PC-3 (cell line): Measurements from ENCODE around the gene PBXIP1. TPM values are rescaled to one million over a fixed set of nuclear protein-coding genes. Genes with fewer than 3 reads are reported as not detected.
A peak's percentile ranks its signal among the peaks of the same experiment; 100 is the strongest.

Experiments
- ATAC-seq: fragments of 200-7000 bp; cut with Tn5 transposase; 2 replicates; pipeline ENCODE4 v1.9.1; 2020; ENCODE audit warnings: mild to moderate bottlenecking, moderate library complexity
- BruUV-seq: library from RNA; stranded (reverse); fragments of 400-500 nt; replicated peaks from 2 replicates; lab custom pipeline; 2021; lab: Mats Ljungman, UMichigan
- CTCF ChIA-PET: fragments of 300-600 bp; sonication (Branson Sonifier 250); formaldehyde crosslinking; loops from one replicate; lab custom pipeline; 2022; ENCODE audit warnings: antibody characterized with exemption; lab: Charles Lee
- POLR2A ChIA-PET: fragments of 300-600 bp; sonication (Branson Sonifier 250); formaldehyde crosslinking; loops from one replicate; lab custom pipeline; 2022; ENCODE audit warnings: antibody characterized with exemption; ENCODE audit not compliant: unreplicated experiment; lab: Charles Lee
- DNase-seq: peaks from one replicate; pipeline ENCODE4 v3.0.0-alpha.2; 2015
- H2AFZ ChIP-seq: fragments of 300-600 bp; sonication (generic); 2 replicates; pipeline ENCODE4 v1.6.0; 2016; ENCODE audit warnings: antibody characterized with exemption, low read length
- H3F3A ChIP-seq: fragments of 300-600 bp; sonication (generic); one replicate; pipeline ENCODE4 v1.6.0; 2017; ENCODE audit warnings: antibody characterized with exemption, low read length, control low read depth, mild to moderate bottlenecking; ENCODE audit not compliant: unreplicated experiment
- H3K27ac ChIP-seq: fragments of 300-600 bp; sonication (generic); 2 replicates; pipeline ENCODE4 v1.5.1; 2016; ENCODE audit warnings: mild to moderate bottlenecking, low read length
- H3K27me3 ChIP-seq: fragments of 300-600 bp; sonication (generic); 2 replicates; pipeline ENCODE4 v1.6.1; 2016; ENCODE audit warnings: low read length, mixed read lengths
- H3K36me3 ChIP-seq: fragments of 300-600 bp; sonication (generic); 2 replicates; pipeline ENCODE4 v1.6.1; 2016; ENCODE audit warnings: low read depth, mixed run types, low read length, mixed read lengths
- H3K4me1 ChIP-seq: fragments of 300-600 bp; sonication (generic); 2 replicates; pipeline ENCODE4 v1.5.1; 2016; ENCODE audit warnings: low read length; ENCODE audit not compliant: insufficient read depth
- H3K4me2 ChIP-seq: fragments of 300-600 bp; sonication (generic); 2 replicates; pipeline ENCODE4 v1.6.0; 2016; ENCODE audit warnings: low read length
- H3K4me3 ChIP-seq: fragments of 300-600 bp; sonication (generic); 2 replicates; pipeline ENCODE4 v1.5.1; 2016; ENCODE audit warnings: mild to moderate bottlenecking, low read length, mixed read lengths
- H3K79me2 ChIP-seq: fragments of 300-600 bp; sonication (generic); 2 replicates; pipeline ENCODE4 v1.6.1; 2017; ENCODE audit warnings: low read length, mixed read lengths
- H3K9ac ChIP-seq: fragments of 300-600 bp; sonication (generic); 2 replicates; pipeline ENCODE4 v1.6.0; 2016; ENCODE audit warnings: mild to moderate bottlenecking, low read length
- H3K9me2 ChIP-seq: fragments of 300-600 bp; sonication (generic); replicated peaks from 2 replicates; pipeline ENCODE4 v1.6.1; 2016; ENCODE audit warnings: mixed run types, low read length, mixed read lengths
- H3K9me3 ChIP-seq: fragments of 300-600 bp; sonication (generic); 2 replicates; pipeline ENCODE4 v1.6.1; 2016; ENCODE audit warnings: low read length, mixed read lengths
- H4K20me1 ChIP-seq: fragments of 300-600 bp; sonication (generic); 2 replicates; pipeline ENCODE4 v1.6.1; 2016; ENCODE audit warnings: low read length, mixed read lengths
- EZH2 ChIP-seq: fragments of 300-600 bp; sonication (generic); IDR thresholded peaks from one replicate; pipeline ENCODE4 v1.6.1; 2017; ENCODE audit warnings: antibody characterized with exemption, mild to moderate bottlenecking, low read length; ENCODE audit not compliant: unreplicated experiment
- EZH2phosphoT487 ChIP-seq: fragments of 300-600 bp; sonication (generic); IDR thresholded peaks from 2 replicates; pipeline ENCODE4 v1.6.1; 2018; ENCODE audit warnings: mild to moderate bottlenecking, antibody characterized with exemption, low read length, borderline replicate concordance
- intact Hi-C: fragments of 100-400 bp; cut with micrococcal nuclease; formaldehyde crosslinking; loops from 2 replicates; pipeline ENCODE4 v1.9.0; 2023
- total RNA-seq: library from RNA; depleted of rRNA; stranded (reverse); fragments of >200 nt; gene quantifications from 2 replicates; pipeline ENCODE4 v1.2.3, GENCODE V29; 2014
- TF ChIP-seq, protein P1 (sequence below): fragments of 300-600 bp; sonication (generic); conservative IDR thresholded peaks from 2 replicates; pipeline ENCODE4 v1.5.1; 2017; ENCODE audit warnings: antibody characterized with exemption, low read depth, mild to moderate bottlenecking, low read length

PBXIP1 gene
- total RNA-seq, 1 experiment from 2014 or later: 35.4 TPM

DNA sequence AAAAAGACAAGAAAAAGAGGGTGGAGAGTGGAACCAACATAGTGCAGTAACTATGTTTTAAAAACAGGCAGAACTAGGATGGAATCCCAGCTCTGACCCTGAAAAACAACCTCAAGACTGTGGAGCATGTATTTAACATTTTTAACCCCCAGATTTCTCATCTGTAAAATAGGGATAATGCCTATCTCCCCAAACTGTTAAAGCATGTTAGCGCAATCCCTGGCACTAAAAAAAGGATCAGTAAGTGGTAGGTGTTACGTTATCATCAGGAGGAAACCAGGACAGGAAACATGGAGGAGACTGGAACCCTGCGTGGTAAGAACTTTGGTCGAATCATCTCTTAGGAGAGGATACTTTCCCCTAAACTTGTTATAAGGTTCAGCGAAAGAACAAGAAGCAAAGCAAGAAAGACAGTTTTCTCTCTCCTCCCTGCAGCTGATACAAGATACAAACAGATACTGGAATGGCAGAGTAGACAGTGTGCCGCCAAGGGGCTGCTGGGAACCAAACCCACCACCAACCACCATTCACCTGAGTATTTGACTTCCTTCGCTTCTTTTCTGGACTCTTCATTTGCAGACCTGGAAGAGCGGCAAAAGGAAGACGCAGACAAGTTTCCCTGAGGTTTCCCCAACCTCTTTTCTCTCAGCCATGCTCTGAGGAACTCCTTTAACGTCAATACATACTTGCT lies 4.7 kb upstream of the PBXIP1 start:
- Histone ChIP-seq H3F3A (no peaks in the 10 kb centered on the region), H3K9me3 (no peaks in the 10 kb centered on the region), H3K4me2 (peak overlapping the region; percentile 88), H3K36me3 (peaks cover 29% of the 10 kb centered on the region; the same call in 1 of the 2 replicates), H2AFZ (peak overlapping the region; percentile 77; the same call in 1 of the 2 replicates), H3K79me2 (peaks cover 42% of the 10 kb centered on the region), H3K9me2 (no peaks in the 10 kb centered on the region), H4K20me1 (no peaks in the 10 kb centered on the region), H3K4me3 (peak overlapping the region; percentile 71), H3K27ac (peak overlapping the region; percentile 83; the same call in 1 of the 2 replicates), H3K9ac (peak overlapping the region; percentile 96), H3K4me1 (peaks cover 25% of the 10 kb centered on the region), H3K27me3 (no peaks in the 10 kb centered on the region)
- TSS peak; percentile 48 for BruUV-seq
- no peak for TF ChIP-seq EZH2
- TF ChIP-seq EZH2phosphoT487: no peak
- TF ChIP-seq, protein P1, sequence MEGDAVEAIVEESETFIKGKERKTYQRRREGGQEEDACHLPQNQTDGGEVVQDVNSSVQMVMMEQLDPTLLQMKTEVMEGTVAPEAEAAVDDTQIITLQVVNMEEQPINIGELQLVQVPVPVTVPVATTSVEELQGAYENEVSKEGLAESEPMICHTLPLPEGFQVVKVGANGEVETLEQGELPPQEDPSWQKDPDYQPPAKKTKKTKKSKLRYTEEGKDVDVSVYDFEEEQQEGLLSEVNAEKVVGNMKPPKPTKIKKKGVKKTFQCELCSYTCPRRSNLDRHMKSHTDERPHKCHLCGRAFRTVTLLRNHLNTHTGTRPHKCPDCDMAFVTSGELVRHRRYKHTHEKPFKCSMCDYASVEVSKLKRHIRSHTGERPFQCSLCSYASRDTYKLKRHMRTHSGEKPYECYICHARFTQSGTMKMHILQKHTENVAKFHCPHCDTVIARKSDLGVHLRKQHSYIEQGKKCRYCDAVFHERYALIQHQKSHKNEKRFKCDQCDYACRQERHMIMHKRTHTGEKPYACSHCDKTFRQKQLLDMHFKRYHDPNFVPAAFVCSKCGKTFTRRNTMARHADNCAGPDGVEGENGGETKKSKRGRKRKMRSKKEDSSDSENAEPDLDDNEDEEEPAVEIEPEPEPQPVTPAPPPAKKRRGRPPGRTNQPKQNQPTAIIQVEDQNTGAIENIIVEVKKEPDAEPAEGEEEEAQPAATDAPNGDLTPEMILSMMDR: no peak
- DNase-seq: no peak
- ATAC-seq: no peak
- intact Hi-C loops: loop anchor here (1.0 to 2.0 kb wide), 3 partner anchors 13 to 56 kb away; no protein-coding TSS in a partner anchor
- POLR2A ChIA-PET: interaction anchor here (1.0 kb wide), 2 partner anchors 12 to 13 kb away, joined by 4 read pairs; no protein-coding TSS in a partner anchor
- CTCF ChIA-PET: interaction anchor here (1.0 to 1.7 kb wide), 4 partner anchors 33 to 44 kb away, joined by 3 to 8 read pairs (median 6); partner anchors contain the start of genes LENEP and ZBTB7B

DNA sequence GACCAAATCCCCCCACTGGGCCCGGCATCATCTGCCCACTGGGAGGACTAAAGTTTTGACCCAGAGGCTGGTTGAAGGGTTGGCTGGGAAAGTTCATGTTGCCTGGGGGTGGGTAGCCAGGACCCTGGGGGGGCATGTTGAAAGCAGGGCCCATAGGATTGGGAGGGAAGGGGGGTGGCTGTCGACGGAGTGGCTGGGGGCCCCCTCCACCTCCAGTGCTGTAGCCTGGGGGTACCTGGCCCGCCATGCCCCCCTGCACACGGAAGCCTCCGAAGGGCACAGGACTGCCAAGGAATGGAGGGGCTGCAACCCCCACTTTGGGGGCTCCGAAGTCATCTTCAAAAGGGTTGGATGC lies 3.5 kb upstream of the PBXIP1 start:
- H4K20me1 ChIP-seq: no peaks in the 10 kb centered on the region

More for the DNA sequence above, 3.5 kb upstream of the PBXIP1 start:
- Histone ChIP-seq H3K27me3 (no peaks in the 10 kb centered on the region), H3K4me1 (peaks cover 31% of the 10 kb centered on the region), H3K79me2 (peaks cover 42% of the 10 kb centered on the region), H2AFZ (no peak overlapping the region), H3F3A (no peaks in the 10 kb centered on the region), H3K9me2 (no peaks in the 10 kb centered on the region), H3K27ac (no peak overlapping the region), H3K36me3 (peaks cover 20% of the 10 kb centered on the region; the same call in 1 of the 2 replicates), H3K4me3 (no peak overlapping the region), H3K9me3 (no peaks in the 10 kb centered on the region), H3K9ac (no peak overlapping the region), H3K4me2 (no peak overlapping the region)
- ATAC-seq (no peak), DNase-seq (no peak)
- ChIA-PET POLR2A (no interaction called here), CTCF (no interaction called here)
- TF ChIP-seq, protein P1: no peak
- no peak for TF ChIP-seq EZH2phosphoT487
- no peak for TF ChIP-seq EZH2
- intact Hi-C loops: no loop called here
- BruUV-seq: no TSS peak
